GM23248 (cell line): ENCODE measurements around the gene NAE1. TPM values are rescaled to one million over a fixed set of nuclear protein-coding genes. Genes with fewer than 3 reads are reported as not detected.
A peak's percentile ranks its signal among the peaks of the same experiment; 100 is the strongest.

ENCODE experiments used
- DNase-seq: peaks from one replicate; pipeline ENCODE4 v3.0.0-alpha.2; 2015
- H2AFZ ChIP-seq: fragments of 200-600 bp; sonication (generic); 2 replicates; pipeline ENCODE4 v1.6.1; 2016; ENCODE audit warnings: antibody characterized with exemption
- H3F3A ChIP-seq: fragments of 200-600 bp; sonication (generic); 2 replicates; pipeline ENCODE4 v1.6.1; 2016; ENCODE audit warnings: mild to moderate bottlenecking, antibody characterized with exemption, mixed run types; ENCODE audit not compliant: insufficient read depth
- H3K27ac ChIP-seq: fragments of 200-600 bp; sonication (generic); 2 replicates; pipeline ENCODE4 v1.5.1; 2016; ENCODE audit warnings: mild to moderate bottlenecking
- H3K27me3 ChIP-seq: fragments of 200-600 bp; sonication (generic); replicated peaks from 2 replicates; pipeline ENCODE4 v1.6.1; 2016; ENCODE audit warnings: mild to moderate bottlenecking; ENCODE audit not compliant: insufficient read depth
- H3K36me3 ChIP-seq: fragments of 200-600 bp; sonication (generic); 2 replicates; pipeline ENCODE4 v1.6.1; 2016; ENCODE audit warnings: low read depth, mild to moderate bottlenecking
- H3K4me1 ChIP-seq: fragments of 200-600 bp; sonication (generic); 2 replicates; pipeline ENCODE4 v1.6.1; 2016; ENCODE audit warnings: mild to moderate bottlenecking; ENCODE audit not compliant: insufficient read depth
- H3K4me2 ChIP-seq: fragments of 200-600 bp; sonication (generic); one replicate; pipeline ENCODE4 v1.6.1; 2016; ENCODE audit warnings: mild to moderate bottlenecking; ENCODE audit not compliant: unreplicated experiment
- H3K4me3 ChIP-seq: fragments of 200-600 bp; sonication (generic); 2 replicates; pipeline ENCODE4 v1.5.1; 2016; ENCODE audit warnings: mild to moderate bottlenecking
- H3K79me2 ChIP-seq: fragments of 200-600 bp; sonication (generic); 2 replicates; pipeline ENCODE4 v1.6.1; 2016; ENCODE audit warnings: mild to moderate bottlenecking; ENCODE audit not compliant: insufficient read depth
- H3K9ac ChIP-seq: fragments of 200-600 bp; sonication (generic); 2 replicates; pipeline ENCODE4 v1.6.1; 2016; ENCODE audit warnings: mild to moderate bottlenecking
- H3K9me2 ChIP-seq: fragments of 200-600 bp; sonication (generic); 2 replicates; pipeline ENCODE4 v1.6.1; 2016; ENCODE audit warnings: mixed run types, mild to moderate bottlenecking, moderate library complexity; ENCODE audit not compliant: insufficient read depth
- H3K9me3 ChIP-seq: fragments of 200-600 bp; sonication (generic); one replicate; pipeline ENCODE4 v1.6.1; 2017; ENCODE audit warnings: low read depth
- H4K20me1 ChIP-seq: fragments of 200-600 bp; sonication (generic); 2 replicates; pipeline ENCODE4 v1.6.0; 2016; ENCODE audit not compliant: insufficient read depth
- EZH2 ChIP-seq: fragments of 200-600 bp; sonication (generic); IDR thresholded peaks from 2 replicates; pipeline ENCODE4 v1.6.1; 2018; ENCODE audit warnings: antibody characterized with exemption, mild to moderate bottlenecking; ENCODE audit not compliant: insufficient read depth, poor library complexity, severe bottlenecking
- EZH2phosphoT487 ChIP-seq: fragments of 200-600 bp; sonication (generic); IDR thresholded peaks from 2 replicates; pipeline ENCODE4 v1.6.1; 2018; ENCODE audit warnings: antibody characterized with exemption, moderate library complexity, mild to moderate bottlenecking, low read depth; ENCODE audit not compliant: insufficient read depth
- whole genome bisulfite sequencing, 2 experiments: methylation state at CpG; one replicate each; pipeline ENCODE4 v1.1.6; 2015 to 2017; ENCODE audit warnings: low lambda C conversion rate in 2 of 2, low coverage in 1 of 2; ENCODE audit errors: missing lambda C conversion rate in 2 of 2; 5-methylcytosine and 5-hydroxymethylcytosine counted together
- in situ Hi-C: fragments of 300-500 bp; cut with MboI; formaldehyde crosslinking; loops from 2 replicates; pipeline ENCODE4 v1.15.0; 2020
- polyA plus RNA-seq: library from polyadenylated mRNA; unstranded; fragments of >200 nt; fragmentation: Nextera tagmentation; extraction: Ambion mirVana; gene quantifications from 2 replicates; pipeline ENCODE4 v1.2.1, GENCODE V29; 2016
- total RNA-seq: library from RNA; depleted of rRNA; stranded (reverse); fragments of >200 nt; shearing (Covaris generic); gene quantifications from 2 replicates; pipeline ENCODE4 v1.2.3, GENCODE V29; 2014

The NAE1 gene
- total and polyA plus RNA-seq, 2 experiments from 2014 or later: 90.1 to 92.5 TPM

- H3K27me3 ChIP-seq: peaks cover 34% of the 10 kb centered on the region
- H3K9me3 ChIP-seq: no peaks in the 10 kb centered on the region
- WGBS, 2 experiments: 67 to 73% methylated on average over 9 of the region's 9 CpGs
- no peaks in the 10 kb centered on the region for H3K9me2 ChIP-seq
- no peak overlapping the region for H2AFZ ChIP-seq
- no peaks in the 10 kb centered on the region for H3K4me1 ChIP-seq
- DNase-seq: no peak
- H3K4me3 ChIP-seq: no peak overlapping the region
- no peak for TF ChIP-seq EZH2phosphoT487
- no peak for TF ChIP-seq EZH2
- in situ Hi-C loops: no loop called here
- H3K79me2 ChIP-seq: no peaks in the 10 kb centered on the region
- H4K20me1 ChIP-seq: no peaks in the 10 kb centered on the region
- no peak overlapping the region for H3K4me2 ChIP-seq
- H3K27ac ChIP-seq: no peak overlapping the region
- H3K9ac ChIP-seq: no peak overlapping the region
- no peaks in the 10 kb centered on the region for H3K36me3 ChIP-seq
- H3F3A ChIP-seq: no peaks in the 10 kb centered on the region
Observed at GRCh38 chr16:66845791-66846221, 15.0 kb upstream of the NAE1 start.

DNA sequence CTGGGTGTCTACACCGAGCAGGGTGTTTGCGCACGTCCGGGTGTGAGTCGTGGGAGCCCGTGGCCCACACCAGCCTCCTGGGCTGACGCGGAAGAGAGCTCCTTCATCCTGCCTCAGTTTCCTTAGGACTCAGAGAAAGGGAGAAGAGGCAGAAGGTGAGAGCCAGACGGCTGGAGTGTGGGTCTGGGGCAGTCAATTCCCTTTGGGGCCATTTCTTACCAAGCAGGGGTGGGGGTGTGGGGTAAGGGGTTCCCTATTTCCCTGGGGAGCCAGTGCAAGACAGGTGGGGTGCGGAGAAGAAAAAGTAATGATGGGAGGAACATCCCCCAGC is 14.3 kb upstream of the NAE1 start:
- Histone ChIP-seq H3K9me2 (no peaks in the 10 kb centered on the region), H3K4me3 (peak overlapping the region; percentile 63), H3K79me2 (no peaks in the 10 kb centered on the region), H3K4me2 (peak overlapping the region; percentile 68), H3K27ac (no peak overlapping the region), H4K20me1 (no peaks in the 10 kb centered on the region), H3K36me3 (no peaks in the 10 kb centered on the region), H3K9ac (no peak overlapping the region), H3F3A (no peaks in the 10 kb centered on the region), H3K27me3 (peaks cover 34% of the 10 kb centered on the region), H3K9me3 (no peaks in the 10 kb centered on the region), H3K4me1 (no peaks in the 10 kb centered on the region), H2AFZ (0 out of 2 replicates have a peak overlapping the region, but pooled peaks have one; percentile 35)
- WGBS, 2 experiments: 10% methylated on average over 10 of the region's 10 CpGs
- in situ Hi-C loops: no loop called here
- TF ChIP-seq EZH2: no peak
- TF ChIP-seq EZH2phosphoT487: no peak
- no peak for DNase-seq

GRCh38 chr16:66844342-66845079 is 13.7 kb upstream of the NAE1 start, which contains the start of gene CA7:
CA7 (plus strand) TSS chr16:66844414; CDS start chr16:66844488, 74 bp downstream.
- Histone ChIP-seq H3F3A (no peaks in the 10 kb centered on the region), H3K79me2 (no peaks in the 10 kb centered on the region), H4K20me1 (no peaks in the 10 kb centered on the region), H3K4me3 (peak within 1 kb of the TSS; percentile 63), H3K9me2 (no peaks in the 10 kb centered on the region), H3K4me1 (no peaks in the 10 kb centered on the region), H3K4me2 (peak within 1 kb of the TSS; percentile 68), H3K27ac (no peak within 1 kb of the TSS), H3K9me3 (no peaks in the 10 kb centered on the region), H3K36me3 (no peaks in the 10 kb centered on the region), H3K9ac (no peak within 1 kb of the TSS), H2AFZ (0 out of 2 replicates have a peak within 1 kb of the TSS, but pooled peaks have one; percentile 35), H3K27me3 (peaks cover 40% of the 10 kb centered on the region)
- in situ Hi-C loops: no loop called here
- WGBS, 2 experiments: 0 to 3% methylated on average over 9 to 58 of the region's 79 CpGs
- no peak for TF ChIP-seq EZH2phosphoT487
- peak; percentile 44 for TF ChIP-seq EZH2
- DNase-seq: peak; percentile 23

- Histone ChIP-seq H3K4me2 (peak overlapping the region; percentile 68), H3K36me3 (no peaks in the 10 kb centered on the region), H3K4me3 (peak overlapping the region; percentile 63; the same call in 1 of the 2 replicates), H3K4me1 (no peaks in the 10 kb centered on the region), H3K27me3 (peaks cover 45% of the 10 kb centered on the region), H4K20me1 (no peaks in the 10 kb centered on the region), H3K79me2 (no peaks in the 10 kb centered on the region), H3F3A (no peaks in the 10 kb centered on the region), H3K27ac (no peak overlapping the region), H3K9me3 (no peaks in the 10 kb centered on the region), H3K9me2 (no peaks in the 10 kb centered on the region), H2AFZ (no peak overlapping the region), H3K9ac (no peak overlapping the region)
- DNase-seq: no peak
- no peak for TF ChIP-seq EZH2phosphoT487
- TF ChIP-seq EZH2: no peak
- WGBS, 2 experiments: 21 to 43% methylated on average over 7 to 14 of the region's 14 CpGs
- in situ Hi-C loops: no loop called here
Observed at GRCh38 chr16:66844009-66844341, 13.2 kb upstream of the NAE1 start.
